GM23338 (cell line): ENCODE results near the gene GPT2. TPM values are rescaled to one million over a fixed set of nuclear protein-coding genes. Genes with fewer than 3 reads are reported as not detected.
A peak's percentile ranks its signal among the peaks of the same experiment; 100 is the strongest.
"Not testable (repeated sequence)": the region's sequence is repeated elsewhere in the genome, so short reads cannot be mapped to it uniquely, and the experiment has no call there.

Experiments
- ATAC-seq: fragments of 200-7000 bp; cut with Tn5 transposase; 3 replicates; pipeline ENCODE4 v1.9.1; 2020
- DNase-seq: peaks from one replicate; pipeline ENCODE4 v3.0.0-alpha.2; 2015; ENCODE audit warnings: low spot score
- H2AFZ ChIP-seq: fragments of 200-600 bp; sonication (generic); 2 replicates; pipeline ENCODE4 v1.8.0; 2016; ENCODE audit warnings: antibody characterized with exemption, mild to moderate bottlenecking, moderate library complexity
- H3F3A ChIP-seq: fragments of 200-600 bp; sonication (generic); replicated peaks from 2 replicates; pipeline ENCODE4 v1.8.0; 2017; ENCODE audit warnings: antibody characterized with exemption, mixed run types, low read depth
- H3K27ac ChIP-seq: fragments of 200-600 bp; sonication (generic); 2 replicates; pipeline ENCODE4 v1.6.1; 2016; ENCODE audit warnings: low read depth
- H3K27me3 ChIP-seq: fragments of 200-600 bp; sonication (generic); 2 replicates; pipeline ENCODE4 v1.8.0; 2016; ENCODE audit warnings: mild to moderate bottlenecking, mixed run types, moderate library complexity; ENCODE audit not compliant: insufficient read depth
- H3K36me3 ChIP-seq: fragments of 200-600 bp; sonication (generic); 2 replicates; pipeline ENCODE4 v1.8.0; 2016; ENCODE audit warnings: mild to moderate bottlenecking; ENCODE audit not compliant: insufficient read depth
- H3K4me1 ChIP-seq: fragments of 200-600 bp; sonication (generic); 2 replicates; pipeline ENCODE4 v1.8.0; 2016; ENCODE audit warnings: mild to moderate bottlenecking, moderate library complexity; ENCODE audit not compliant: insufficient read depth
- H3K4me2 ChIP-seq: fragments of 200-600 bp; sonication (generic); 2 replicates; pipeline ENCODE4 v1.7.1; 2017; ENCODE audit warnings: mixed run types
- H3K4me3 ChIP-seq: fragments of 200-600 bp; sonication (generic); 2 replicates; pipeline ENCODE4 v1.6.1; 2016; ENCODE audit warnings: mixed run types
- H3K79me2 ChIP-seq: fragments of 200-600 bp; sonication (generic); replicated peaks from 2 replicates; pipeline ENCODE4 v1.8.0; 2017; ENCODE audit warnings: mild to moderate bottlenecking; ENCODE audit not compliant: insufficient read depth
- H3K9me2 ChIP-seq: fragments of 200-600 bp; sonication (generic); 2 replicates; pipeline ENCODE4 v1.8.0; 2017; ENCODE audit not compliant: insufficient read depth
- H4K20me1 ChIP-seq: fragments of 200-600 bp; sonication (generic); replicated peaks from 2 replicates; pipeline ENCODE4 v1.8.0; 2017; ENCODE audit warnings: mild to moderate bottlenecking; ENCODE audit not compliant: insufficient read depth
- H3K27ac Mint-ChIP-seq: 2 replicates; pipeline ENCODE4 v1.8.0; 2020; ENCODE audit warnings: inconsistent platforms, mild to moderate bottlenecking, moderate library complexity, mixed read lengths
- H3K27me3 Mint-ChIP-seq: 3 replicates; pipeline ENCODE4 v1.8.0; 2022; ENCODE audit warnings: low read depth, mild to moderate bottlenecking, moderate library complexity, mixed read lengths, inconsistent platforms; ENCODE audit not compliant: insufficient read depth, poor library complexity
- H3K36me3 Mint-ChIP-seq: 3 replicates; pipeline ENCODE4 v1.8.0; 2021; ENCODE audit warnings: low read depth, mild to moderate bottlenecking, inconsistent platforms, moderate library complexity, mixed read lengths
- H3K4me1 Mint-ChIP-seq: 3 replicates; pipeline ENCODE4 v1.8.0; 2020; ENCODE audit warnings: mild to moderate bottlenecking, inconsistent platforms, mixed read lengths
- H3K4me3 Mint-ChIP-seq: 3 replicates; pipeline ENCODE4 v1.8.0; 2021; ENCODE audit warnings: moderate library complexity, mild to moderate bottlenecking, inconsistent platforms, mixed read lengths
- H3K9me3 Mint-ChIP-seq: 3 replicates; pipeline ENCODE4 v1.8.0; 2020; ENCODE audit warnings: moderate library complexity, mild to moderate bottlenecking, inconsistent platforms, mixed read lengths
- CREB1 ChIP-seq: fragments of 250-450 bp; sonication (Bioruptor Pico); IDR thresholded peaks from 2 replicates; pipeline ENCODE4 v1.5.0; 2020; ENCODE audit warnings: low read depth, mild to moderate bottlenecking, moderate library complexity
- CTCF ChIP-seq, 2 experiments: fragments of 200-600 bp in 1 of 2; sonication (generic) in 1 of 2; conservative IDR thresholded peaks; 2 replicates each; pipeline versions ENCODE4 v1.5.1 to v1.6.1; 2016 to 2017; ENCODE audit warnings: antibody characterized with exemption in 2 of 2, low read depth in 2 of 2, mild to moderate bottlenecking in 2 of 2, moderate library complexity in 1 of 2
- ETS1 ChIP-seq: IDR thresholded peaks from 2 replicates; pipeline ENCODE4 v1.6.1; 2016; ENCODE audit warnings: antibody characterized with exemption
- EZH2 ChIP-seq: fragments of 200-600 bp; sonication (generic); IDR thresholded peaks from one replicate; pipeline ENCODE4 v1.8.0; 2017; ENCODE audit warnings: antibody characterized with exemption, mild to moderate bottlenecking, low read depth; ENCODE audit not compliant: unreplicated experiment
- EZH2phosphoT487 ChIP-seq: fragments of 200-600 bp; sonication (generic); IDR thresholded peaks from one replicate; pipeline ENCODE4 v1.8.1; 2018; ENCODE audit warnings: antibody characterized with exemption; ENCODE audit not compliant: unreplicated experiment
- NANOG ChIP-seq: IDR thresholded peaks from 2 replicates; pipeline ENCODE4 v1.6.1; 2016; ENCODE audit warnings: antibody characterized with exemption, borderline replicate concordance
- STAT1 ChIP-seq: IDR thresholded peaks from one replicate; pipeline ENCODE4 v1.6.1; 2016; ENCODE audit warnings: antibody characterized with exemption; ENCODE audit not compliant: unreplicated experiment
- ZNF331 ChIP-seq: fragments of 250-450 bp; sonication (Bioruptor Pico); IDR thresholded peaks from 2 replicates; pipeline ENCODE4 v1.5.0; 2020; ENCODE audit warnings: low read depth, mild to moderate bottlenecking, moderate library complexity
- polyA plus RNA-seq: library from polyadenylated mRNA; unstranded; fragments of >200 nt; fragmentation: Nextera tagmentation; extraction: Ambion mirVana; gene quantifications from 2 replicates; pipeline ENCODE4 v1.2.1, GENCODE V29; 2016
- total RNA-seq: library from RNA; depleted of rRNA; stranded (reverse); fragments of >200 nt; shearing (Covaris generic); gene quantifications from 2 replicates; pipeline ENCODE4 v1.2.3, GENCODE V29; 2014

GPT2 gene
- total and polyA plus RNA-seq, 2 experiments from 2014 or later = 48.5 to 81.0 TPM

GRCh38 chr16:46937536-46937935 is 53.4 kb downstream of the GPT2 start (continued):
- TF ChIP-seq STAT1 (no peak), ETS1 (no peak), CREB1 (CRISPR knock-in tag) (no peak), CTCF (conservative IDR thresholded peaks at IDR 0.05; ENCODE audit: low read depth in 2 of 2) (no peak), NANOG (no peak), EZH2 (no peak), EZH2phosphoT487 (no peak), ZNF331 (CRISPR knock-in tag) (no peak)

GRCh38 chr16:46944713-46945112 is 60.6 kb downstream of the GPT2 start:
- H3F3A ChIP-seq, H2AFZ ChIP-seq, H3K4me1 Mint-ChIP-seq, DNase-seq, H3K79me2 ChIP-seq, ATAC-seq, H3K27me3 Mint-ChIP-seq, H3K4me2 ChIP-seq, H3K27ac ChIP-seq, H3K36me3 ChIP-seq, H3K36me3 Mint-ChIP-seq, H3K4me3 ChIP-seq, H3K27me3 ChIP-seq, H3K4me3 Mint-ChIP-seq, H4K20me1 ChIP-seq, H3K27ac Mint-ChIP-seq, H3K9me3 Mint-ChIP-seq, H3K4me1 ChIP-seq, H3K9me2 ChIP-seq: not testable (repeated sequence)

GRCh38 chr16:46947900-46948547 is 63.9 kb downstream of the GPT2 start:
- Histone ChIP-seq H4K20me1 (no peaks in the 10 kb centered on the region), H3F3A (no peaks in the 10 kb centered on the region), H3K27ac (no peak overlapping the region), H3K4me2 (no peak overlapping the region), H3K4me1 (peaks cover 5% of the 10 kb centered on the region; the same call in 1 of the 2 replicates), H3K27me3 (no peaks in the 10 kb centered on the region), H3K4me3 (no peak overlapping the region), H3K36me3 (no peaks in the 10 kb centered on the region), H2AFZ (no peak overlapping the region), H3K79me2 (no peaks in the 10 kb centered on the region), H3K9me2 (no peaks in the 10 kb centered on the region)
- ATAC-seq (peak; percentile 84), DNase-seq (peak; percentile 72)
- no peaks in the 10 kb centered on the region for H3K9me3 Mint-ChIP-seq
- H3K27ac Mint-ChIP-seq = no peak overlapping the region
- TF ChIP-seq CTCF (conservative IDR thresholded peaks at IDR 0.05; ENCODE audit: low read depth in 2 of 2) = peak; percentile 73 to 79
- no peak for TF ChIP-seq EZH2
- no peaks in the 10 kb centered on the region for H3K36me3 Mint-ChIP-seq
- no peak overlapping the region for H3K4me3 Mint-ChIP-seq
- H3K4me1 Mint-ChIP-seq = peaks cover 5% of the 10 kb centered on the region; the same call in 2 of the 3 replicates
- H3K27me3 Mint-ChIP-seq = peaks cover 3% of the 10 kb centered on the region
